Endothelial cell (in vitro differentiated cells): ENCODE results near the gene SLC1A7. TPM values are rescaled to one million over a fixed set of nuclear protein-coding genes. Genes with fewer than 3 reads are reported as not detected.

Experiments used
- DNase-seq: peaks from one replicate; pipeline ENCODE4 v3.0.0; 2021; ENCODE audit warnings: low spot score
- H3K27ac Mint-ChIP-seq: one replicate; pipeline ENCODE4 v1.8.0; 2021; ENCODE audit warnings: mixed read lengths, inconsistent platforms; ENCODE audit not compliant: unreplicated experiment
- H3K27me3 Mint-ChIP-seq: one replicate; pipeline ENCODE4 v1.8.0; 2021; ENCODE audit warnings: mild to moderate bottlenecking, moderate library complexity, mixed read lengths, inconsistent platforms; ENCODE audit not compliant: unreplicated experiment
- H3K36me3 Mint-ChIP-seq: one replicate; pipeline ENCODE4 v1.8.0; 2021; ENCODE audit warnings: mild to moderate bottlenecking, low read depth, mixed read lengths, inconsistent platforms; ENCODE audit not compliant: unreplicated experiment
- H3K4me1 Mint-ChIP-seq: one replicate; pipeline ENCODE4 v1.8.0; 2021; ENCODE audit warnings: mild to moderate bottlenecking, mixed read lengths, inconsistent platforms; ENCODE audit not compliant: unreplicated experiment
- H3K4me3 Mint-ChIP-seq: one replicate; pipeline ENCODE4 v1.8.0; 2021; ENCODE audit warnings: mild to moderate bottlenecking, mixed read lengths, inconsistent platforms; ENCODE audit not compliant: unreplicated experiment
- H3K9me3 Mint-ChIP-seq: one replicate; pipeline ENCODE4 v1.8.0; 2021; ENCODE audit warnings: mixed read lengths, inconsistent platforms; ENCODE audit not compliant: unreplicated experiment
- CTCF ChIP-seq: fragments of 200-600 bp; sonication (generic); IDR thresholded peaks from one replicate; pipeline ENCODE4 v1.5.0; 2021; ENCODE audit warnings: antibody characterized with exemption; ENCODE audit not compliant: unreplicated experiment
- total RNA-seq: library from RNA; stranded (reverse); fragmentation: NEBNext Ultra II Directional; extraction: Animal tissue kit (Norgen Biotek cat#: 25700); gene quantifications from one replicate; pipeline ENCODE4 v1.2.1, GENCODE V29; 2021; ENCODE audit not compliant: unreplicated experiment

Gene SLC1A7
- total RNA-seq, 1 donor from 2014 or later, result not detected

DNA sequence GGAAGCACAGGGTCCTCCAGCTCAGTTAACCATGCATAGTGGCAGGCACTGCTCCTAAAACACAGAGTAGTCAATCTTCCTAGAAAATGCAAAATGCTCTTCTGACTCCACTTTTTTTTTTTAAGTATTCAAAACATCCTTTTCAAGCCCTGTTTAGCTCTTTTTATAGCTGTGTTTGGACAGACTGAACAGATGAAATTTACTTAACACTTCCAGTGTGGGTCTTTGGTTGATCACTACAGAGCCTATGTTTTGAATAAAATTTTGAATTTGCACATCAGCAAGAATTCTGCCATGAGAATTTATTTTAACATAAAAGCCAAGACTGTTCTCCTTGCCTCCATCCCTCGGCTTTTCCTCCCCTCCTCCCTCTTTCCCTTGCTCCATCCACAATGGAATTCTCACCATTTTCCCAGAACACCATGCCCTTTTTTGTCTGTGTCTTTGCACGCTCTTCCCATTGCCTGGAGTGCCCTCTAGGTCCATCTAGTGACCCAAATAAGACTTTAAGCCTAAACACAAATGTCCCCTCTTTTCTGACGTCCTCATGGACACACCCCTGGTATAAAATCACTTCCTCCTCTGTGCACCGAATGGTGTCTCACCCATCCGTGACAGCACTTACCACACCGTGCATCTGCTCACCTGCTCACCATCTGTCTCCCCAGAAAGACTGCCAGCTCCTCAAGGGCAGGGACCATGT is 30.1 kb upstream of the SLC1A7 start:
- Mint-ChIP-seq H3K4me1 (peaks cover 6% of the 10 kb centered on the region), H3K4me3 (no peak overlapping the region), H3K27me3 (peaks cover 5% of the 10 kb centered on the region), H3K36me3 (no peaks in the 10 kb centered on the region), H3K27ac (no peak overlapping the region), H3K9me3 (no peaks in the 10 kb centered on the region)
- no peak for DNase-seq
- no peak for TF ChIP-seq CTCF

DNA sequence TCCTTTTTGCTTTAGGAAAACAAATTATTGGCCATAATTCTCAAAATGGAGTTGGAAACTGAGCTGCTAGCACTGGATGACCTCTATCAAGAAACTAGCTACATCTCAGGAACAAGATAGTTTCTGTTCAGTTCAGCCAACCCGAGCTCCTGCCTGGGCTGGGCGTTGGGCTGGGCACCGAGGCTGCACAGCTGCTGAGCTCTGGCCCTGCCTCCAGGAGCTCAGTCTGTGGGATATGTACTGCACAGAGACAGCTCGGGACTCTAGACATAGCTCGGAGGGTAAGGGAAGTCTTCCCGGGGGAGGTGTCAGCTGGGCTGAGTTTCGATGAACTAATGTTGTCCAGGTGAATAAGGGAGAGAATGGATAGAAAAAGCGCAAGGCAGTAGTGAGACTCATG is 24.5 kb upstream of the SLC1A7 start:
- TF ChIP-seq CTCF, result no peak
- no peaks in the 10 kb centered on the region for H3K9me3 Mint-ChIP-seq
- DNase-seq, result no peak
- H3K4me3 Mint-ChIP-seq, result no peak overlapping the region
- H3K36me3 Mint-ChIP-seq, result no peaks in the 10 kb centered on the region
- no peak overlapping the region for H3K27ac Mint-ChIP-seq
- H3K4me1 Mint-ChIP-seq, result no peaks in the 10 kb centered on the region
- no peaks in the 10 kb centered on the region for H3K27me3 Mint-ChIP-seq

DNA sequence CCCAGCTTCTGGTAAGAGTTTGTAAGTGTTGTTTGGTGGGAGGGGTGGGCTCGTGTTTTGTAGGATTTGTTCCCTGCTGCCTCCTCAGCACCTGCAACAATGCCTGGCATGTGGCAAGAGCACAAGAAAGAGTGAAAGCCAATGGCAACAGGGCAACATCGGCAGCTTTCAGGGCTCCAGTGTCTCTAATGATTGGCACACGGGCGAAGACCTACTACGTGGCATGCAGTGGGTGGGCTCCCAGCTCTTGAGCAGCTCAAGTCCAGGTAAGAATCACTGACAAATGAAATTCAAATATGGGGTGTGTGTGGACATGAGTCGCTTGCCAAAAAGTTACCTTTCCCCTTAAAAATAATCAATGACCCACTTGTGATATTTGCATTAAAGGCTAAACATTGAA is 23.9 kb upstream of the SLC1A7 start:
- DNase-seq, result no peak
- Mint-ChIP-seq H3K4me1 (no peaks in the 10 kb centered on the region), H3K27me3 (no peaks in the 10 kb centered on the region), H3K4me3 (no peak overlapping the region), H3K36me3 (no peaks in the 10 kb centered on the region), H3K9me3 (no peaks in the 10 kb centered on the region), H3K27ac (no peak overlapping the region)
- TF ChIP-seq CTCF, result no peak

DNA sequence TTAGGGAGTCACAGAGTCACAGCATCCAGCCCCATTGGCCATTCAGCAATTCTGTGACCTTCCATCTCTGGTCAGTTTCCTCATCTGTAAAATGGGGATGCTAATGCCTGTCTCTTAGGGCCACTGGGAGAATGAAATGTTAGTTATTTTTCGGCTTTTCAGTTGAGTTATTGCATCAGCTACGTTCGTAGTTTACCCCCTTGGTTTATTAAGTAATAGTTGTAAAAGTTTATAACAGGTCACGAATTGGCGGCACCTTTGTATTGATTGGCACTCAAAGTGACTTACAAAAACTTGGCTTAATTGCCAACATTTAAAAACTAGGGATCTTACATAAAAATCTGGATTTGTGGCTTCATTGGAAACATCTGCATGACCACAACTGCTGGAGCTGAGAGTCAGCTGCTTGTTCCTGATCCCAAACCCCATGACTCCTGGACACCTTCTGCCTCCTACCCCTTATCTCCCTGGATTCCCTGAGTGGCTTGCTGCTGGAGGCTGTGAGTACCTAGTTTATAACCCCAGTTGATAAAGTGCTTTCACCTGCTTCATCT is 23.0 kb upstream of the SLC1A7 start:
- DNase-seq, result no peak
- no peaks in the 10 kb centered on the region for H3K27me3 Mint-ChIP-seq
- H3K4me1 Mint-ChIP-seq, result no peaks in the 10 kb centered on the region
- no peak overlapping the region for H3K4me3 Mint-ChIP-seq
- no peaks in the 10 kb centered on the region for H3K36me3 Mint-ChIP-seq
- H3K27ac Mint-ChIP-seq, result no peak overlapping the region
- H3K9me3 Mint-ChIP-seq, result no peaks in the 10 kb centered on the region
- TF ChIP-seq CTCF, result no peak

- H3K27me3 Mint-ChIP-seq, result no peaks in the 10 kb centered on the region
- no peak overlapping the region for H3K27ac Mint-ChIP-seq
Measured at GRCh38 chr1:53163291-53163768, 20.9 kb upstream of the SLC1A7 start.

More at GRCh38 chr1:53163291-53163768, 20.9 kb upstream of the SLC1A7 start:
- Mint-ChIP-seq H3K4me1 (no peaks in the 10 kb centered on the region), H3K4me3 (no peak overlapping the region), H3K36me3 (no peaks in the 10 kb centered on the region), H3K9me3 (no peaks in the 10 kb centered on the region)
- DNase-seq, result no peak
- TF ChIP-seq CTCF, result no peak
